Measurements from ENCODE around the gene CACNA1E.

DNA sequence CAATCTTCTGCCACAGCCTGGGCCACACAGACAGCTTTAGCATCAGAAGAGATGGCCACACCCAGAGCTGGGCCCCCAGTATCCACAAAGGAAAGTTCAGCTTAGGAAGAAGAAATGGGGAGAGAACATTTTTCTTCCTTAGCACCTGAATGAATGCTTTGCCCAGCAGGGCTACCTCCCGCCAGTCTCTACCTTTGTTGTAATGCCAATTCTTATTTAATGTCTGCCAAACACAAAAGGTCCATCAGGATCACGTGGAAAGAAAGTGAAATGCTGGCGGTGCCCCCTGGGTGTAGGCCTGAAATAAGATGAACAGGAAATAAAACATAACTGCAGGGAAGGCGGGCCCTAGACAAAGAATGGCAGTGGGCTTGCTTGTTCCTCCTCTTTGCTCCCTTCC lies 125.6 kb downstream of the CACNA1E start:
- TF ChIP-seq POLR2A (IDR thresholded peaks at IDR 0.05): no peak
- TF ChIP-seq POLR2AphosphoS5 (IDR thresholded peaks at IDR 0.05; ENCODE audit: insufficient read depth in 1 of 2, low read depth in 1 of 2): no peak
